Trophoblast cell (in vitro differentiated cells and primary cell): ENCODE results near the gene TMEM52.

ENCODE experiments used
- DNase-seq, 2 donors: peaks; one replicate each; pipeline ENCODE4 v3.0.0-alpha.2; 2016
- H2AFZ ChIP-seq: 2 replicates; pipeline ENCODE4 v1.6.1; 2013; ENCODE audit warnings: low read length, moderate library complexity, mild to moderate bottlenecking; ENCODE audit not compliant: insufficient read depth, poor library complexity
- H2AK5ac ChIP-seq: 2 replicates; pipeline ENCODE4 v1.6.1; 2013; ENCODE audit warnings: mild to moderate bottlenecking, low read length
- H2BK120ac ChIP-seq: 2 replicates; pipeline ENCODE4 v1.6.1; 2013; ENCODE audit warnings: low read length, mild to moderate bottlenecking, moderate library complexity; ENCODE audit not compliant: insufficient read depth, poor library complexity
- H2BK12ac ChIP-seq: 2 replicates; pipeline ENCODE4 v1.6.1; 2013; ENCODE audit warnings: mild to moderate bottlenecking, low read length, moderate library complexity
- H2BK5ac ChIP-seq: 2 replicates; pipeline ENCODE4 v1.6.1; 2013; ENCODE audit warnings: low read length, low read depth, moderate library complexity, mild to moderate bottlenecking; ENCODE audit not compliant: poor library complexity
- H3K14ac ChIP-seq: 2 replicates; pipeline ENCODE4 v1.6.1; 2013; ENCODE audit warnings: mild to moderate bottlenecking, low read length
- H3K18ac ChIP-seq: 2 replicates; pipeline ENCODE4 v1.6.1; 2013; ENCODE audit warnings: mild to moderate bottlenecking, low read length
- H3K23ac ChIP-seq: 2 replicates; pipeline ENCODE4 v1.6.1; 2013; ENCODE audit warnings: low read length
- H3K27ac ChIP-seq: 2 replicates; pipeline ENCODE4 v1.5.1; 2013; ENCODE audit warnings: low read depth, mild to moderate bottlenecking, inconsistent platforms, low read length, moderate library complexity
- H3K27me3 ChIP-seq: 2 replicates; pipeline ENCODE4 v1.6.1; 2013; ENCODE audit warnings: inconsistent platforms, mild to moderate bottlenecking, low read length, moderate library complexity; ENCODE audit not compliant: insufficient read depth
- H3K36me3 ChIP-seq, 2 experiments: 1 replicate in 1 of 2; 2 replicates in 1 of 2; pipeline ENCODE4 v1.6.1; 2013; ENCODE audit warnings: low read length in 2 of 2, mild to moderate bottlenecking in 2 of 2, moderate library complexity in 1 of 2; ENCODE audit not compliant: insufficient read depth in 2 of 2, control insufficient read depth in 1 of 2
- H3K4ac ChIP-seq: 2 replicates; pipeline ENCODE4 v1.6.1; 2013; ENCODE audit warnings: low read depth, mild to moderate bottlenecking, low read length, moderate library complexity
- H3K4me1 ChIP-seq, 2 experiments: 1 replicate in 1 of 2; 2 replicates in 1 of 2; pipeline ENCODE4 v1.6.1; 2013; ENCODE audit warnings: low read length in 2 of 2, mild to moderate bottlenecking in 2 of 2, moderate library complexity in 1 of 2; ENCODE audit not compliant: insufficient read depth in 2 of 2, control insufficient read depth in 1 of 2
- H3K4me2 ChIP-seq: 2 replicates; pipeline ENCODE4 v1.6.1; 2013; ENCODE audit warnings: inconsistent platforms, mild to moderate bottlenecking, low read length, moderate library complexity
- H3K4me3 ChIP-seq: 2 replicates; pipeline ENCODE4 v1.5.1; 2013; ENCODE audit warnings: mild to moderate bottlenecking, low read depth, low read length, inconsistent platforms
- H3K79me1 ChIP-seq: one replicate; pipeline ENCODE4 v1.6.1; 2013; ENCODE audit warnings: low read length
- H3K79me2 ChIP-seq: 2 replicates; pipeline ENCODE4 v1.6.1; 2013; ENCODE audit warnings: low read length, mild to moderate bottlenecking; ENCODE audit not compliant: control insufficient read depth, insufficient read depth, poor library complexity
- H3K9ac ChIP-seq: 2 replicates; pipeline ENCODE4 v1.6.1; 2013; ENCODE audit warnings: mild to moderate bottlenecking, low read length
- H3K9me3 ChIP-seq: 2 replicates; pipeline ENCODE4 v1.6.1; 2013; ENCODE audit warnings: low read depth, mild to moderate bottlenecking, control low read depth, inconsistent platforms, low read length; ENCODE audit not compliant: insufficient read depth
- H4K12ac ChIP-seq: 2 replicates; pipeline ENCODE4 v1.6.1; 2013; ENCODE audit warnings: low read depth, mild to moderate bottlenecking, low read length, moderate library complexity
- H4K8ac ChIP-seq: 2 replicates; pipeline ENCODE4 v1.6.1; 2013; ENCODE audit warnings: low read depth, mild to moderate bottlenecking, low read length, moderate library complexity
- H4K91ac ChIP-seq: one replicate; pipeline ENCODE4 v1.6.1; 2013; ENCODE audit warnings: low read depth, mild to moderate bottlenecking, low read length, moderate library complexity
- WGBS: extraction: QIAGEN DNeasy Blood & Tissue Kit; methylation state at CpG from one replicate; pipeline ENCODE4 v1.1.7; 2013; ENCODE audit warnings: missing lambda C conversion rate; ENCODE audit not compliant: insufficient read length, insufficient coverage; ENCODE audit errors: extremely low coverage; 5-methylcytosine and 5-hydroxymethylcytosine counted together

Gene TMEM52

GRCh38 chr1:1965546-1965945, 46.5 kb upstream of the TMEM52 start:
- no CpG with 5 or more reads among the region's 10 CpGs for WGBS
- no peaks in the 10 kb centered on the region for H3K4me1 ChIP-seq
- H3K27me3 ChIP-seq, result no peaks in the 10 kb centered on the region
- no peak overlapping the region for H3K9ac ChIP-seq
- H3K79me2 ChIP-seq, result no peaks in the 10 kb centered on the region
- no peak overlapping the region for H4K8ac ChIP-seq
- H3K36me3 ChIP-seq, result no peaks in the 10 kb centered on the region
- H2BK5ac ChIP-seq, result no peak overlapping the region
- no peak overlapping the region for H3K4me2 ChIP-seq
- H3K9me3 ChIP-seq, result peaks cover 1% of the 10 kb centered on the region
- H2BK120ac ChIP-seq, result no peak overlapping the region
- no peak overlapping the region for H3K27ac ChIP-seq
- no peak overlapping the region for H2AK5ac ChIP-seq
- H4K91ac ChIP-seq, result no peak overlapping the region
- no peak overlapping the region for H3K23ac ChIP-seq
- no peak overlapping the region for H3K18ac ChIP-seq
- no peak for DNase-seq
- H3K4me3 ChIP-seq, result no peak overlapping the region
- no peaks in the 10 kb centered on the region for H3K79me1 ChIP-seq
- H3K4ac ChIP-seq, result no peak overlapping the region
- H2BK12ac ChIP-seq, result no peak overlapping the region
- H3K14ac ChIP-seq, result no peak overlapping the region
- H4K12ac ChIP-seq, result no peak overlapping the region
- H2AFZ ChIP-seq, result no peak overlapping the region

GRCh38 chr1:1964811-1965210, 45.7 kb upstream of the TMEM52 start:
- Histone ChIP-seq H3K4me2 (no peak overlapping the region), H3K9ac (no peak overlapping the region), H4K91ac (no peak overlapping the region), H3K4ac (no peak overlapping the region), H3K79me1 (no peaks in the 10 kb centered on the region), H3K27ac (no peak overlapping the region), H3K36me3 (no peaks in the 10 kb centered on the region), H4K12ac (no peak overlapping the region), H3K18ac (no peak overlapping the region), H2BK120ac (no peak overlapping the region), H3K27me3 (no peaks in the 10 kb centered on the region), H2BK12ac (no peak overlapping the region), H4K8ac (no peak overlapping the region), H2BK5ac (no peak overlapping the region), H3K23ac (no peak overlapping the region), H3K4me1 (peaks cover 0 to 1% of the 10 kb centered on the region in 2 experiments), H3K79me2 (no peaks in the 10 kb centered on the region), H3K14ac (no peak overlapping the region), H2AFZ (no peak overlapping the region), H2AK5ac (no peak overlapping the region), H3K4me3 (no peak overlapping the region), H3K9me3 (no peaks in the 10 kb centered on the region)
- WGBS, result no CpG with 5 or more reads among the region's 25 CpGs
- no peak for DNase-seq

GRCh38 chr1:1963570-1963969, 44.5 kb upstream of the TMEM52 start:
- H3K36me3 ChIP-seq, result no peaks in the 10 kb centered on the region
- H2BK120ac ChIP-seq, result no peak overlapping the region
- no peak overlapping the region for H2BK12ac ChIP-seq
- no peak overlapping the region for H3K9ac ChIP-seq
- no peak overlapping the region for H3K23ac ChIP-seq
- no peak overlapping the region for H4K8ac ChIP-seq
- H3K4me1 ChIP-seq, result peaks cover 0 to 2% of the 10 kb centered on the region in 2 experiments
- H3K4me2 ChIP-seq, result no peak overlapping the region
- H3K27me3 ChIP-seq, result no peaks in the 10 kb centered on the region
- no peak overlapping the region for H3K14ac ChIP-seq
- no peaks in the 10 kb centered on the region for H3K79me2 ChIP-seq
- H2AK5ac ChIP-seq, result no peak overlapping the region
- H3K18ac ChIP-seq, result no peak overlapping the region
- no peak for DNase-seq
- no peaks in the 10 kb centered on the region for H3K79me1 ChIP-seq
- no peak overlapping the region for H3K27ac ChIP-seq
- H2BK5ac ChIP-seq, result no peak overlapping the region
- no peaks in the 10 kb centered on the region for H3K9me3 ChIP-seq
- WGBS, result no CpG with 5 or more reads among the region's 17 CpGs
- no peak overlapping the region for H4K91ac ChIP-seq
- H3K4me3 ChIP-seq, result no peak overlapping the region
- H3K4ac ChIP-seq, result no peak overlapping the region
- H2AFZ ChIP-seq, result no peak overlapping the region
- H4K12ac ChIP-seq, result no peak overlapping the region

- H3K4me3 ChIP-seq, result no peak overlapping the region
- no peak overlapping the region for H3K4me2 ChIP-seq
- no peaks in the 10 kb centered on the region for H3K27me3 ChIP-seq
- H2AFZ ChIP-seq, result no peak overlapping the region
- H3K79me1 ChIP-seq, result no peaks in the 10 kb centered on the region
- peaks cover 0 to 2% of the 10 kb centered on the region in 2 experiments for H3K4me1 ChIP-seq
- no peak overlapping the region for H3K14ac ChIP-seq
- no peak overlapping the region for H3K27ac ChIP-seq
- H4K12ac ChIP-seq, result no peak overlapping the region
- H3K23ac ChIP-seq, result no peak overlapping the region
- no peaks in the 10 kb centered on the region for H3K79me2 ChIP-seq
- no peak overlapping the region for H2BK12ac ChIP-seq
- DNase-seq, result no peak
- WGBS, result no CpG with 5 or more reads among the region's 2 CpGs
- no peaks in the 10 kb centered on the region for H3K36me3 ChIP-seq
- H4K91ac ChIP-seq, result no peak overlapping the region
- H4K8ac ChIP-seq, result no peak overlapping the region
- H2BK5ac ChIP-seq, result no peak overlapping the region
- H3K4ac ChIP-seq, result no peak overlapping the region
- H3K18ac ChIP-seq, result no peak overlapping the region
- no peaks in the 10 kb centered on the region for H3K9me3 ChIP-seq
- no peak overlapping the region for H2BK120ac ChIP-seq
- H3K9ac ChIP-seq, result no peak overlapping the region
- H2AK5ac ChIP-seq, result no peak overlapping the region
Measured at GRCh38 chr1:1962752-1963151, 43.7 kb upstream of the TMEM52 start.
